Measurements from ENCODE around the gene MERTK. TPM values are rescaled to one million over a fixed set of nuclear protein-coding genes. Genes with fewer than 3 reads are reported as not detected.

MERTK gene
- total RNA-seq, 2 experiments from 2014 or later, result 0.08 to 0.19 TPM

GRCh38 chr2:112074506-112074905, 176.1 kb downstream of the MERTK start:
- H3K27ac Mint-ChIP-seq, result no peak overlapping the region

GRCh38 chr2:112075490-112076260, 177.3 kb downstream of the MERTK start:
- H3K27ac ChIP-seq (ENCODE audit: low read depth in 1 of 2, low read length in 2 of 2), result no peak overlapping the region
- H3K36me3 Mint-ChIP-seq (ENCODE audit: low read depth), result peaks cover 79% of the 10 kb centered on the region
- H3K4me3 ChIP-seq (ENCODE audit: low read length), result no peak overlapping the region
- ChIA-PET POLR2A (no interaction called here), CTCF (no interaction called here)
- ATAC-seq (ENCODE audit: poor library complexity), result no peak
- peaks cover 51% of the 10 kb centered on the region for H3K36me3 ChIP-seq (ENCODE audit: insufficient read depth, low read length)
- no peaks in the 10 kb centered on the region for H3K27me3 Mint-ChIP-seq
- no peaks in the 10 kb centered on the region for H3K27me3 ChIP-seq (ENCODE audit: control insufficient read depth in 1 of 2, insufficient read depth in 2 of 2, low read length in 2 of 2)
- H3K4me1 ChIP-seq (ENCODE audit: insufficient read depth, low read length), result no peaks in the 10 kb centered on the region
- intact Hi-C loops (cut with DNase I, micrococcal nuclease), result no loop called here
- no peak overlapping the region for H3K4me3 Mint-ChIP-seq
- no peak for TF ChIP-seq CTCF (IDR thresholded peaks at IDR 0.05)
- peaks cover 45% of the 10 kb centered on the region for H3K4me1 Mint-ChIP-seq (ENCODE audit: low read depth)
- no peak overlapping the region for H3K27ac Mint-ChIP-seq
- no peak for DNase-seq
- no peaks in the 10 kb centered on the region for H3K9me3 ChIP-seq (ENCODE audit: control insufficient read depth in 1 of 2, insufficient read depth in 1 of 2, low read length in 2 of 2)
- H3K9me3 Mint-ChIP-seq, result no peaks in the 10 kb centered on the region

More at GRCh38 chr2:112074506-112074905, 176.1 kb downstream of the MERTK start:
- intact Hi-C loops (cut with DNase I, micrococcal nuclease), result no loop called here
- H3K36me3 ChIP-seq (ENCODE audit: insufficient read depth, low read length), result peaks cover 57% of the 10 kb centered on the region
- CTCF ChIA-PET, result interaction anchor here (1.6 kb wide), 1 partner anchor 8 kb away, joined by 4 read pairs; no protein-coding TSS in a partner anchor
- Mint-ChIP-seq H3K36me3 (ENCODE audit: low read depth) (peaks cover 84% of the 10 kb centered on the region), H3K9me3 (no peaks in the 10 kb centered on the region), H3K4me3 (no peak overlapping the region), H3K27me3 (no peaks in the 10 kb centered on the region), H3K4me1 (ENCODE audit: low read depth) (peaks cover 53% of the 10 kb centered on the region)
- DNase-seq (no peak), ATAC-seq (ENCODE audit: poor library complexity) (no peak)
- POLR2A ChIA-PET, result no interaction called here
- H3K27me3 ChIP-seq (ENCODE audit: control insufficient read depth in 1 of 2, insufficient read depth in 2 of 2, low read length in 2 of 2), result no peaks in the 10 kb centered on the region
- H3K27ac ChIP-seq (ENCODE audit: low read depth in 1 of 2, low read length in 2 of 2), result no peak overlapping the region
- TF ChIP-seq CTCF (IDR thresholded peaks at IDR 0.05), result no peak
- H3K9me3 ChIP-seq (ENCODE audit: control insufficient read depth in 1 of 2, insufficient read depth in 1 of 2, low read length in 2 of 2), result no peaks in the 10 kb centered on the region
- no peak overlapping the region for H3K4me3 ChIP-seq (ENCODE audit: low read length)
- H3K4me1 ChIP-seq (ENCODE audit: insufficient read depth, low read length), result no peaks in the 10 kb centered on the region

GRCh38 chr2:112077814-112078213, 179.4 kb downstream of the MERTK start:
- no peaks in the 10 kb centered on the region for H3K4me1 ChIP-seq (ENCODE audit: insufficient read depth, low read length)
- H3K9me3 ChIP-seq (ENCODE audit: control insufficient read depth in 1 of 2, insufficient read depth in 1 of 2, low read length in 2 of 2), result no peaks in the 10 kb centered on the region
- no peak overlapping the region for H3K27ac ChIP-seq (ENCODE audit: low read depth in 1 of 2, low read length in 2 of 2)
- H3K27me3 ChIP-seq (ENCODE audit: control insufficient read depth in 1 of 2, insufficient read depth in 2 of 2, low read length in 2 of 2), result no peaks in the 10 kb centered on the region
- CTCF ChIA-PET, result no interaction called here
- Mint-ChIP-seq H3K4me3 (no peak overlapping the region), H3K4me1 (ENCODE audit: low read depth) (peaks cover 30% of the 10 kb centered on the region), H3K9me3 (no peaks in the 10 kb centered on the region), H3K36me3 (ENCODE audit: low read depth) (peaks cover 81% of the 10 kb centered on the region), H3K27me3 (no peaks in the 10 kb centered on the region), H3K27ac (no peak overlapping the region)
- ATAC-seq (ENCODE audit: poor library complexity), result no peak
- no peak overlapping the region for H3K4me3 ChIP-seq (ENCODE audit: low read length)
- peaks cover 64% of the 10 kb centered on the region for H3K36me3 ChIP-seq (ENCODE audit: insufficient read depth, low read length)
- no peak for TF ChIP-seq CTCF (IDR thresholded peaks at IDR 0.05)
- intact Hi-C loops (cut with DNase I, micrococcal nuclease), result no loop called here
- POLR2A ChIA-PET, result no interaction called here
- DNase-seq, result no peak

Other genes with a start within 250 kb of the MERTK start
- gene ANAPC1, start 14.4 kb upstream of the MERTK start, total RNA-seq, result 10 to 100 TPM; 34.0 to 39.5 TPM
- gene TMEM87B, start 156.7 kb downstream of the MERTK start, total RNA-seq, result 10 to 100 TPM in 1 of 2 experiments, 1 to 10 TPM in 1; 8.9 to 12.1 TPM
- gene FBLN7, start 239.8 kb downstream of the MERTK start, total RNA-seq, result 10 to 100 TPM; 27.0 to 27.2 TPM

Data from CD4-positive, alpha-beta T cell (primary cell).